ENCODE measurements around the gene TSC22D1.

TSC22D1 gene

DNA sequence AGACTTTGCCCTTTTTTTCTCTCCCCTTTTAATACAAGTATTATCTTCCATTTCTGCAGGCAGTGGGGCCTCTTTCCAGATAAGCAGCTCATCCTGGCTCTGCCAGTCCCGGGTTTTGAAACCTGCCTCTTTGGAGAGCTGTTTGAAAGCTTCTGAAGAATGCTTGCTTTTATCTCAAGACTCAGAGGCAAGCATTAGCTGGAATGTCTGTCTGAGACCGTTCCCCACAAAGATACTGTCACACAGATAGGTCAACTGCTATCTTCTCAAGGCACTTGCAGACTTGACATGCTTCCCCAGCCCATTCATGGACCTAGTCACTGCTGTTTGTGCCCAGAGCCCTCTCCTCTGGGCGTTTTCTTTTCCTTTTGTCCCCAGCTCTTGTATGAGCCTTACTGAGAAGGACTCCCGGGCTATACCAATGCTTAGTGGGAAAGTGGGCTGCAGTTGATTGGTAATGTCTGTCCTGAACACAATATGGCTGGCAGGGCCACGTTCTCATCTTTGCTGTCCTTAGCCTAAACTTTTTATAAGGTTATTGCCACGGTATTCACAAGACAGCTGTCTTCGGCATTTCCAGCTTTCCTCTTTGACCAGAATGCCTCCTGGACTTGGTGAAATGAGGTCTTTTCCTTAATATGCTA, 189.1 kb downstream of the TSC22D1 start:
- H3K27me3 ChIP-seq (ENCODE audit: low read depth, low read length), result no peaks in the 10 kb centered on the region
- no peaks in the 10 kb centered on the region for H3K9me3 ChIP-seq (ENCODE audit: control insufficient read depth in 1 of 2, low read length in 2 of 2)
- no peaks in the 10 kb centered on the region for H3K36me3 ChIP-seq (ENCODE audit: control insufficient read depth in 1 of 2, insufficient read depth in 2 of 2, low read length in 2 of 2)
- no peaks in the 10 kb centered on the region for H3K4me1 ChIP-seq (ENCODE audit: control insufficient read depth in 1 of 2, insufficient read depth in 2 of 2, low read length in 2 of 2)
- no peak overlapping the region for H3K4me3 ChIP-seq (ENCODE audit: low read depth in 1 of 2, low read length in 2 of 2)
- H3K27ac ChIP-seq (ENCODE audit: low read length), result no peak overlapping the region

DNA sequence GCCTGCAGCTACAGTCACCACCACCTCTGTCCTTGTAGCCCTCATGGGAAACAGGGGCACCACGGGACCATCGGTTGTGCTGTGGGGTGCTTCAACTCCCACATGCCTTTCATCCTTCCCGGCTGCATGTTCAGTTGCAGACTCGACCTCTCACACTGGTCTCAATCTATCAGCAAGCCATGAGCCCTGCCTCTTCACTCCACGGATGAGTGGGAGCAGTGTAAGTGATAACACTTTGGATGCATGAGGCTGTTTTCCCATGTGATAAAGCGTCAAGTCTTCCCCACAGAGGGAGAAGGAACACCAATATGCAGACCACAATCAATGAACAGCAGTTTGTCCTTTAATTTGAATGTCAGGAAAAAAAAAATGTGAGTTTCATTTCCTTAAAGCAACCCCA, 190.3 kb downstream of the TSC22D1 start:
- Histone ChIP-seq H3K27ac (ENCODE audit: low read length) (no peak overlapping the region), H3K9me3 (ENCODE audit: control insufficient read depth in 1 of 2, low read length in 2 of 2) (no peaks in the 10 kb centered on the region), H3K4me3 (ENCODE audit: low read depth in 1 of 2, low read length in 2 of 2) (no peak overlapping the region), H3K27me3 (ENCODE audit: low read depth, low read length) (no peaks in the 10 kb centered on the region), H3K36me3 (ENCODE audit: control insufficient read depth in 1 of 2, insufficient read depth in 2 of 2, low read length in 2 of 2) (no peaks in the 10 kb centered on the region), H3K4me1 (ENCODE audit: control insufficient read depth in 1 of 2, insufficient read depth in 2 of 2, low read length in 2 of 2) (no peaks in the 10 kb centered on the region)

DNA sequence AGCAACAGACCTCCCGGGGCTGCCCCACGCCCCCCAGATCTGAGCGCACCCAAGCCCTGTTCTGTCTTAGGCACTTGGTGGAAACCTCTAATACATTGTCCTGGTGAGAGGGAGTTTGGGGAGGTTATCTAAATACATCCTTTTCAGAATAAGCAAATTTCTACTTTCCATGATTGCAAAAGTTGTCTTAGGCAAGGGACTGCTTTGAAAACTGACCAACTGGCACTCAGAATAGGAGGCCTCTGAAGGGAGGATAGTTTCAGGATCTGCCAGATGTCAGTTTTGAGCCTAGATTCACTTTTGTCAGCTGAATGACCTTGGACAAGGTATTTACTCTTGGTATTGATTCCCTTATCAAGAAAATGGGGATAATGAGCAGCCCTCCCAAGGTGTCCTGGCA, 190.7 kb downstream of the TSC22D1 start:
- H3K27ac ChIP-seq (ENCODE audit: low read length), result no peak overlapping the region
- no peaks in the 10 kb centered on the region for H3K36me3 ChIP-seq (ENCODE audit: control insufficient read depth in 1 of 2, insufficient read depth in 2 of 2, low read length in 2 of 2)
- H3K4me1 ChIP-seq (ENCODE audit: control insufficient read depth in 1 of 2, insufficient read depth in 2 of 2, low read length in 2 of 2), result no peaks in the 10 kb centered on the region
- H3K9me3 ChIP-seq (ENCODE audit: control insufficient read depth in 1 of 2, low read length in 2 of 2), result no peaks in the 10 kb centered on the region
- H3K27me3 ChIP-seq (ENCODE audit: low read depth, low read length), result no peaks in the 10 kb centered on the region
- no peak overlapping the region for H3K4me3 ChIP-seq (ENCODE audit: low read depth in 1 of 2, low read length in 2 of 2)

DNA sequence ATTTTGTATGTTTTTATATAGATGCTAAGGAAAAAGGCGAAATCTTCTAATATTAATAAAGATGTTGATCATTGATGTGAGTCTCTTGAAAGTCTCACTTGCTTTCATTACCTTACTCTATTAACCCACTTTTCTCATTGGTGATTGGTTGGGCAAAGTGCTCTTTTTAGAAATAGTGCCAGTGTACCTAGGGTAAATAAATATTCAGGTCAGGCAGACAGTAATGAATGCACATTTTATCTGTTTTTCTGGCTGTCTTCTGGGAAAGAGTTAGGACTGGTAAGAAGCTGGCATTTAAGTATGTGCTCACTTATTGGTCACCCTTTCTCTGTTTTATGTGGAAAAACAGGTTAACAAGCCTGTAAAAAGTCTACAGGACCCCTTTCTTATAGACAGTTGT, 191.4 kb downstream of the TSC22D1 start:
- Histone ChIP-seq H3K36me3 (ENCODE audit: control insufficient read depth in 1 of 2, insufficient read depth in 2 of 2, low read length in 2 of 2) (peaks cover 0 to 3% of the 10 kb centered on the region in 2 donors), H3K27ac (ENCODE audit: low read length) (no peak overlapping the region), H3K4me3 (ENCODE audit: low read depth in 1 of 2, low read length in 2 of 2) (no peak overlapping the region), H3K27me3 (ENCODE audit: low read depth, low read length) (no peaks in the 10 kb centered on the region), H3K4me1 (ENCODE audit: control insufficient read depth in 1 of 2, insufficient read depth in 2 of 2, low read length in 2 of 2) (no peaks in the 10 kb centered on the region), H3K9me3 (ENCODE audit: control insufficient read depth in 1 of 2, low read length in 2 of 2) (no peaks in the 10 kb centered on the region)

DNA sequence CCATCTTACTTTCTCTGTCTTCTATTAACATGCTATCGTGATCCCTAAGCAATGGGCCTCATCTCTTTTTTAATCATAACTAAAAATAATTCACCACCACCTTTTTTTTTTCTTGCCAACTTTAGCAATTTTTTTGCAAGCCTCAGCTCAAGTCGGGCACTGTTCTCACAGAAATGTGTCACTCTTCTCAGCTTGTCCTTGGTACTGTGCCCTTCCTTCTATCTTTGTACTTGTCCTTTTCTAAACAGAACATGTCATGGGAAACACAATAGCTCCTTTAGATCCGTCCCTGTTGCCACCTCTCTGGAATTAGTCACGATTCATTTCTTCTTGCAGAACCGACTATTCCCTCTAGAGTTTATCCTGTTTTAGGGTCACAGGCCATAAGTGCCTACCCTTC, 192.2 kb downstream of the TSC22D1 start:
- no peaks in the 10 kb centered on the region for H3K9me3 ChIP-seq (ENCODE audit: control insufficient read depth in 1 of 2, low read length in 2 of 2)
- no peak overlapping the region for H3K27ac ChIP-seq (ENCODE audit: low read length)
- no peak overlapping the region for H3K4me3 ChIP-seq (ENCODE audit: low read depth in 1 of 2, low read length in 2 of 2)
- peaks cover 0 to 3% of the 10 kb centered on the region in 2 donors for H3K36me3 ChIP-seq (ENCODE audit: control insufficient read depth in 1 of 2, insufficient read depth in 2 of 2, low read length in 2 of 2)
- H3K4me1 ChIP-seq (ENCODE audit: control insufficient read depth in 1 of 2, insufficient read depth in 2 of 2, low read length in 2 of 2), result peaks cover 0 to 5% of the 10 kb centered on the region in 2 donors
- no peaks in the 10 kb centered on the region for H3K27me3 ChIP-seq (ENCODE audit: low read depth, low read length)

DNA sequence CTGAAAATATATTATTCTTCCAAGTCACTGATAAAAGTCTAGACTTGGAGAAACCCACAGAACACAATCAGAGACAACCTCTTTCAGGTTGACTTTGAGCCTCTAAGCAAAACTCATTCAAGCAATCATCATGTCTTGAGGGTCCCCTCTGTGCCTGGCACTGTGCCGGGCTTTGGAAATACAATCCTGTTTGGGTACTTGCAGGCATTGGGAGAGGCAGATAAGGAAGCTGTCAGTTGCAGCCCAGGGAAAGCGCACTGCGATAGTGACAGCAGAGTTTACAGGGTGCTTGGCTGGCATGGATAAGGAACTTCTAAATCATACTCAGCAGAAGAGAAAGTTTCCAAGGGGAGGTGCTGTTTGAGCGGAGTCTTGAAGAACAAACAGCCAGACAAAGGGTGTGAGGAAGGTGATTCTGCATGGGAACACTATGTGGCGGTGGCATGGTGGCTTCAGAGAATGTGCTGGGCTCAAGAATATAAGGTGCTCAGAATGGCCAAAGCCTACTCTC, 193.4 kb downstream of the TSC22D1 start:
- Histone ChIP-seq H3K27ac (ENCODE audit: low read length) (peak overlapping the region; percentile 18), H3K4me1 (ENCODE audit: control insufficient read depth in 1 of 2, insufficient read depth in 2 of 2, low read length in 2 of 2) (peaks cover 0 to 5% of the 10 kb centered on the region in 2 donors), H3K36me3 (ENCODE audit: control insufficient read depth in 1 of 2, insufficient read depth in 2 of 2, low read length in 2 of 2) (peaks cover 0 to 3% of the 10 kb centered on the region in 2 donors), H3K27me3 (ENCODE audit: low read depth, low read length) (no peaks in the 10 kb centered on the region), H3K4me3 (ENCODE audit: low read depth in 1 of 2, low read length in 2 of 2) (no peak overlapping the region), H3K9me3 (ENCODE audit: control insufficient read depth in 1 of 2, low read length in 2 of 2) (no peaks in the 10 kb centered on the region)

All from muscle layer of duodenum (tissue), 2 donors.